Ishikawa (cell line): ENCODE results near the gene CLDN9.

Source experiments
- CEBPB ChIP-seq: IDR thresholded peaks from 2 replicates; pipeline ENCODE4 v1.6.1; 2012
- CREB1 ChIP-seq: IDR thresholded peaks from 2 replicates; pipeline ENCODE4 v1.6.1; 2012; ENCODE audit warnings: low read depth
- EGR1 ChIP-seq: IDR thresholded peaks from 2 replicates; pipeline ENCODE4 v1.6.1; 2012
- EP300 ChIP-seq: IDR thresholded peaks from 2 replicates; pipeline ENCODE4 v1.6.1; 2012; ENCODE audit warnings: borderline replicate concordance
- FOXM1 ChIP-seq: IDR thresholded peaks from 2 replicates; pipeline ENCODE4 v1.6.1; 2012; ENCODE audit warnings: low read depth, borderline replicate concordance
- MAX ChIP-seq: IDR thresholded peaks from 2 replicates; pipeline ENCODE4 v1.6.1; 2012
- NFIC ChIP-seq: IDR thresholded peaks from 2 replicates; pipeline ENCODE4 v1.6.1; 2012
- RAD21 ChIP-seq: IDR thresholded peaks from 2 replicates; pipeline ENCODE4 v1.6.1; 2012; ENCODE audit warnings: low read depth
- REST ChIP-seq: IDR thresholded peaks from 2 replicates; pipeline ENCODE4 v1.6.1; 2012; ENCODE audit warnings: low read depth, mild to moderate bottlenecking
- TAF1 ChIP-seq: IDR thresholded peaks from 2 replicates; pipeline ENCODE4 v1.6.1; 2012; ENCODE audit warnings: low read depth, mild to moderate bottlenecking
- TCF12 ChIP-seq: IDR thresholded peaks from 2 replicates; pipeline ENCODE4 v1.6.1; 2012; ENCODE audit warnings: low read depth
- TEAD4 ChIP-seq: IDR thresholded peaks from 2 replicates; pipeline ENCODE4 v1.6.1; 2012
- USF1 ChIP-seq: IDR thresholded peaks from 2 replicates; pipeline ENCODE4 v1.6.1; 2012
- YY1 ChIP-seq: IDR thresholded peaks from 2 replicates; pipeline ENCODE4 v1.6.1; 2012; ENCODE audit warnings: low read depth
- ZBTB7A ChIP-seq: IDR thresholded peaks from 2 replicates; pipeline ENCODE4 v1.6.1; 2012; ENCODE audit warnings: low read depth

The CLDN9 gene

GRCh38 chr16:3000540-3000939, 12.2 kb upstream of the CLDN9 start:
- TF ChIP-seq TAF1 (no peak), ZBTB7A (no peak), CEBPB (no peak), EP300 (no peak), USF1 (no peak)

GRCh38 chr16:3001316-3001715, 11.4 kb upstream of the CLDN9 start:
- no peak for TF ChIP-seq EP300
- no peak for TF ChIP-seq CEBPB
- TF ChIP-seq MAX: no peak

GRCh38 chr16:3003582-3004270, 9.0 kb upstream of the CLDN9 start:
- no peak for TF ChIP-seq NFIC
- peak; percentile 76 for TF ChIP-seq MAX
- TF ChIP-seq ZBTB7A: no peak
- TF ChIP-seq CEBPB: no peak
- TF ChIP-seq TCF12: 0 out of 2 replicates have a peak, but pooled peaks have one; percentile 41
- no peak for TF ChIP-seq FOXM1
- peak; percentile 92 for TF ChIP-seq RAD21

- no peak for TF ChIP-seq YY1
- TF ChIP-seq NFIC: no peak
- no peak for TF ChIP-seq MAX
- no peak for TF ChIP-seq RAD21
- no peak for TF ChIP-seq TAF1
- TF ChIP-seq FOXM1: no peak
- no peak for TF ChIP-seq USF1
- TF ChIP-seq CEBPB: no peak
- no peak for TF ChIP-seq EGR1
- TF ChIP-seq ZBTB7A: no peak
- TF ChIP-seq TCF12: no peak
- no peak for TF ChIP-seq CREB1
- TF ChIP-seq REST: no peak
- no peak for TF ChIP-seq TEAD4
- TF ChIP-seq EP300: no peak
Measured at GRCh38 chr16:3004319-3004718, 8.4 kb upstream of the CLDN9 start.

- no peak for TF ChIP-seq CEBPB
- TF ChIP-seq EP300: no peak
- TF ChIP-seq YY1: no peak
- TF ChIP-seq CREB1: no peak
- no peak for TF ChIP-seq TCF12
- peak; percentile 17; the same call in 1 of the 2 replicates for TF ChIP-seq TAF1
- peak; percentile 55 for TF ChIP-seq EGR1
- 0 out of 2 replicates have a peak, but pooled peaks have one; percentile 44 for TF ChIP-seq ZBTB7A
- TF ChIP-seq USF1: peak; percentile 69
- TF ChIP-seq MAX: peak; percentile 56
- no peak for TF ChIP-seq TEAD4
- no peak for TF ChIP-seq FOXM1
- TF ChIP-seq REST: no peak
- no peak for TF ChIP-seq RAD21
- no peak for TF ChIP-seq NFIC
Measured at GRCh38 chr16:3004781-3005284, 7.9 kb upstream of the CLDN9 start.
